Femur (tissue), 1 donor: Measurements from ENCODE around the gene SPATA45.
"Not testable (repeated sequence)": the region's sequence is repeated elsewhere in the genome, so short reads cannot be mapped to it uniquely, and the experiment has no call there.

Source experiments
- DNase-seq: peaks from one replicate; pipeline ENCODE4 v3.0.0-alpha.2; 2017

SPATA45 gene

GRCh38 chr1:212847549-212847948 is at the start of gene SPATA45:
Gene SPATA45, minus strand, starts transcription at chr1:212847649. Its CDS starts 11,500 bp downstream, at chr1:212836149.
- DNase-seq = no peak

- DNase-seq = no peak
These were observed 44.7 kb upstream of the SPATA45 start for GRCh38 chr1:212892108-212892507.

DNA sequence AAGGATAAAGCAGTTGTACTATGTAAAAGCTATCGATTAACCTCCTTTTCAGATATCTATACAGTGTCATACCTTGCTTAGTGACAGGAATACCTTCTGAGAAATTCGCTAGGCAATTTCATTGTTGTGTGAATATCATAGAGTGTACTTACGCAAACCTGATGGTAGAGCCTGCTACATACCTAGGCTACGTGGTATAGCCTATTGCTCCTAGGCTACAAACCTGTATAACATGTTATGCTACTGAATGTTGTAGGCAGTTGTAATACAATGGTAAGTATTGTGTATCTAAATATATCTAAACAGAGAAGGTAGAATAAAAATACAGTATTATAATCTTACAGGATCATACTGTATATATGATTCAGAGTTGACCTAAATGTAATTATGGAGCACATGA is 37.1 kb upstream of the SPATA45 start:
- DNase-seq = no peak

GRCh38 chr1:212879947-212880690 is 32.7 kb upstream of the SPATA45 start:
- no peak for DNase-seq

DNA sequence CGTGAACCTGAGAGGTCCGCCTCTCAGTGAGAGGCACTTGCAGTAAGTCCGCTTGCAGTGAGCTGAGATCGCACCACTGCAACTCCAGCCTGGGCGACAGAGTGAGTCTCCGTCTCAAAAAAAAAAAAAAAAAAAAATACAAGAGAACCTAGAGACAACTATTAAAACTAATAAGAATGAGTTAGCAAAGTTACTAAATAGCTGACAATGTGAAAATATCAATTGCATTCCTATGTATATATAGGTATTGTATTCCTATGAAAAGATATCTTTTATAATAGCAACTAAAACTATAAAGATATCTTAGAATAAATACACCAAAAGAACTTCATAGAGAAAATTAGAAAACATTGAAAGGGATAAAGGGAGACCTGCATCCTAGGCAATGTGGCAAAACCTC is 31.0 kb upstream of the SPATA45 start:
- no peak for DNase-seq

DNA sequence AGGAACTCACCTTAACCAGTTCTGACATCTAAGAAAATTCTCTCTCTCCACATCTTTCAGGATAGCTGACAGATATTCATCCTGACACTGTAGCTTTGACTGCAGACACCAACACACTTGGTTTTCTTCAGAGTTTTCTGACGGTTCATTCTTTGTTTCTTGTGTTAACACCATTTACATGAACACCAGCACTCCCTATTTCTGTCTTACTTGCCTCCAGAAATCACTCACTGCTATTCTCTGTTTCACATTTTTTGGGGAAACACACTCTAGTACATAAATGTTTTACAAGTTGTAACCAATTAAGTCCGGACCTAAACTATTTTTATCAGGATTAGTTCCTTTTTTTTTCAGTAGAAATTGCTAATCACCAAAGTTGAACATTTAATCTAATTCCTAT is 26.1 kb upstream of the SPATA45 start:
- DNase-seq = no peak

DNA sequence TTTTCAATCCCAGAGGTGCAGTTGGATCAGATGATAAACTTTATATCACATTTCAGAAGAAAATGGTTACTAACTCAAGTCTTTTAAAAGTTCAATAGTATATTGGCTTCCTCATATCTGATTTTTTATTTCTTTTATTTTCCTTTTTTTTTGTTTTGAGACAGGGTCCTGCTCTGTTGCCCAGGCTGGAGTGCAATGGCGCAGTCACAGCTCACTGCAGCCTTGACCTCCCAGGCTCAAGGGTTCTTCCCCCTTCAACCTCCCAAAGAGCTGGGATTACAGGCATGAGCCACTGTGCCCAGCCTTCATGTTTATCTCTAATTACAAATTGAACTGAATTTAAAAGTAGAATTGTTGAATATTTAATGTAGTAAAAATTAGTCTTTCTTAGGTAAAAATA is 24.5 kb upstream of the SPATA45 start:
- DNase-seq = no peak

DNA sequence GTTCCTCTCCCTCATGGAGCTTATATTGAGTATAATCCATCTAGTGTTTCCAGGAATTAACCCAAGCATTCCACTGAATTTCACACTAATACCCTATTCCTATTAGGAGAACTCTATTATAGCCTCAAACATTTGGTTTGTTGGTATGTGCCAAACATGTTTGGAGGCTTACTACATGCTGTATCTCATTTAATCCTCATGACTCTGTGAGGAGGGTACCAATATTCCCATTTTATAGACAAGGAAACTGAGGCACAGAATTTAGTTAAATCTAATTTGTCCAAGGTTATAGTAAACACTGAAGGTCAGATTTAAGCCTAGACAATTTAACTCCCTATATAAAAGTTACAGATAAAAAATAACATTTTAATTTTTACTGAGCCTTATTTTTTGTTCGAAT is 19.7 kb upstream of the SPATA45 start:
- DNase-seq = no peak

- DNase-seq = no peak
These were observed 16.8 kb upstream of the SPATA45 start for GRCh38 chr1:212864201-212864600.

DNA sequence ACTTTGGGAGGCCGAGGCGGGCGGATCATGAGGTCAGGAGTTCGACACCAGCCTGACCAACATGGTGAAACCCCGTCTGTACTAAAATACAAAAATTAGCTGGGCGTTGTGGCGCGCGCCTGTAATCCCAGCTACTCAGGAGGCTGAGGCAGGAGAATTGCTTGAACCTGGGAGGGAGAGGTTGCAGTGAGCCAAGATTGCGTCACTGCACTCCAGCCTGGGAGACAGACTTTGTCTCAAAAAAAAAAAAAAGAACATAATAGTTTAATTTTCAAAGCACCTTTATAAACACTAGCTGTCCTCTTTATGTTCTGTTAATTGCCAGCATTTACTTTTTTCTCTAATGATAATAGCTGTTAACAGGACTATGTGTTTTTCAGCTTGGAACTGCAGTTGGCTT is 15.9 kb upstream of the SPATA45 start:
- DNase-seq = not testable (repeated sequence)

DNA sequence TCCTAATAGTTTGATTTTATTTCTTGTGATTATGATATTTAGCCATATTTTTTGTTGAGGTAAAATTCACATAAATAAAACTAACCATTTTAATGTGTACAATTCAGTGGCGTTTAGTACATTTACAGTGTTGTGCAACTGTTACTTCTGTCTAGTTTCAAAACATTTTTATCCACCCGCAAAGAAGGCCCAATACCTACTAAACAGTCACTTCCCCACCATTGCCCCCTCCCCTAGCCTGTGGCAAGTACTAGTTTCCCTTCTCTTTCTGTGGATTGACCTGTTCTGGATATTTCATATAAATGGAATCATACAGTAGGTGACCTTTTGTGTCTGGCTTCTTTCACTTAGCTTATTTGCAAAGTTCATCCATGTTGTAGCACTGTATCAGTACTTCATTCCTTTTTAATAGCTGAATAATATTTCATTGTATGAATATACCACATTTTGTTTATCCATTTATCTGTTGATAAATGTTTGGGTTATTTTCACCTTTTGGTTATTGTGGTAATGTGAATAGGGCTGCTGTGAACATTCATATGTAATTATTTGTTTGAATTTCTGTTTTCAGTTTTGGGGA is 14.8 kb upstream of the SPATA45 start:
- no peak for DNase-seq

DNA sequence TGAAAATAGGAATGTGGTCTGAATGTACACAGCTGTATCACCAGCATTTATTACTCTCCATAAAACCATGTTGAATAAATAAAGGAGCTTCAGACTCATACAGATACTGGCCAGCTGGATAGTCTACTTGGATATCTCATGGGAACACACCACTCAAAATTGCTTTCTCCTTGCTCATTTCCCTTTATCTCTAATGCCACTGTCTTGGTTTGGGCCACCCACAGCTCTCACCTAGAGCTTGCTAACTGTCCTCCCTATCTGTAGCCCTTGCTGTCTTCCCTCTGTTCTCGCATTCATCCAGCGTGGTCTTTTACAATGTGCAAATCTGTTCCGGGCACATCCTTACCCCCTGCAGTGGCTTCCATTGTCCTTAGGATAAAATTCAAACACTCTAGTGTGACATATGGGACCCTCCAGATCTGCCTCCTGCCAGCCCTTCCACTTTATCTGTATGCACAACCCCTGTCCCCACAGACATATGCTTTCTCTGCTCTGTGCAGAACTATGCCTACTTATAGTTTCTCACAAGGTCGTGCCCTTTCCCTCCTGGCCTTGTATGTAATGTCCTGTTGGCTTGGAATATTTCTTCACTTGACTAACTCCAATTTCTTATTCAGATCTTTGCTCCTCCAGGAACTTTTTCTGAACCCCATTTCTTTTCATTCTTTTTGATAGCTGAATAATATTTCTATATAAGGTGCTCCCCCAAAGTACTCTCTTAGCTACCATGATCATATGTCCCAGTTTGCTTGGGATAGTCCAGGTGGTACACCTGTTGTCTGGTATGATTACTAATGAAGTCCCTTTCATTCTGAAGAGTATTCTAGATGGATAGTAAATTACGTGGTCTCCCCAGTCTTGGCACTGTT is 13.5 kb upstream of the SPATA45 start:
- DNase-seq = no peak

- DNase-seq = peak; percentile 48
These were observed 11.2 kb upstream of the SPATA45 start for GRCh38 chr1:212858461-212859265.

- DNase-seq = peak; percentile 98
These were observed 10.6 kb upstream of the SPATA45 start, which contains the start of gene FLVCR1 for GRCh38 chr1:212857992-212858460. Gene FLVCR1, plus strand, starts transcription at chr1:212858275. Its CDS starts 178 bp downstream, at chr1:212858453.

DNA sequence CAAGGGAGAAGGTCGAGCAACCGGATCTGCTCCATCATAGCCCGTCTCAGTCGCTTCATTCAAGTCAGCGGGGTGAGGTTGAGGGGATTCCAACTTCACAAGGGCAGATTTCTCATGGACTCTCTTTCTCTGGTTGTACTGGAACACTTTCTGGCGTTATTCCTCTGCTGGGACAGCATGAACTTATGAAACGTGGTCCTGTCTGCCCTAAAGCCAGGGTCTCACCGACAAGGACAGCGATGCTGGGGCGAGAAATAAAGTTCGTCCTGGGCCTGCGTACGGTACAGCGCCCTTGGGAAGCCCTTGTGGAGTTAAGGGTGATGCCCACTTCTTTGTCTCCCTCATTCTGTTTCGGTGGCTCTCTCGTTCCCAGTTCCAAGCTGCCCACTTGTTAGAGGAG is 9.3 kb upstream of the SPATA45 start:
- DNase-seq = no peak

DNA sequence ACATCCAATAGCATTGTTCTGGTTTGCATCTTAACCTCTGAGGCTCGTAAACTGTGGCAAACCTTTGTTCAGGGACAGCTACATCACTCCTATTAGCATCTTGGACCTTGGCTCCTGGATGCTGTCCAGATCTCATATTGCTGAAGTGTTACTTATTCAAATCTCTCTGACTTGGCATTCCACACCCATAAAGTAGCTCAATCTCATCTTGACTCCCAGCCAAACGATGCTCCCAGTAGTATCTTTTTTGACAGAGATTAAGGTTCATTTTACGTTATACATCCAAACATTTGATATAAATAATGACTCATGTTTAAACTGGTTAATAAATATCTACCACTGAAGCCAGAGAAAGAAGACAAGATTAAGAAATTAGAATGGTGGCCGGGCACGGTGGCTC is 6.2 kb upstream of the SPATA45 start:
- no peak for DNase-seq

DNA sequence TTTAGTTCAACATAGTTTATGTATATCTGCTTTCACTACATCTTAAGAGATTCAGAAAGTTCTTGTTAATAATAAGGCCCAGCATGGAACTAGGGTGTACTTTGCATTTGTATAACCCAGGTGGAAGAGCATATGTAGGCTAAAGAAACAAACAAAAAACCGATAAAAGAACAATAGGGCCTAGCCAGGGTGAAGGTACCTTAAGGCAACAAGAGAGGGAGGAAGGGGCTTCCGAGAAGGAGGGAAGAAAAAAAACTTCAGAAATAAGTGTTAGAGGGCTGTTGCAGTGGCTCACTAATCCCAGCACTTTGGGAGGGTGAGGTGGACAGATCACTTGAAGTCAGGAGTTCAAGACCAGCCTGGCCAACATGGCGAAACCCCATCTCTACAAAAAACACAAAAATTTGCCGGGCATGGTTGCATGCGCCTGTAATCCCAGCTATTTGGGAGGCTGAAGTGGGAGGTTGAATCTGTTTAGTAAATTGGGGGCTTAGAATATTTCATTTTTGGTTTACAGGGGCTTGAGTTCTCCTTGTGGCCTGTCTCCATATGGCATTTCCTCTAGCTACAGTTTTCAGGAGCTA is 4.7 kb upstream of the SPATA45 start:
- DNase-seq = no peak

- DNase-seq = not testable (repeated sequence)
These were observed 2.9 kb downstream of the SPATA45 start for GRCh38 chr1:212844521-212844920.

DNA sequence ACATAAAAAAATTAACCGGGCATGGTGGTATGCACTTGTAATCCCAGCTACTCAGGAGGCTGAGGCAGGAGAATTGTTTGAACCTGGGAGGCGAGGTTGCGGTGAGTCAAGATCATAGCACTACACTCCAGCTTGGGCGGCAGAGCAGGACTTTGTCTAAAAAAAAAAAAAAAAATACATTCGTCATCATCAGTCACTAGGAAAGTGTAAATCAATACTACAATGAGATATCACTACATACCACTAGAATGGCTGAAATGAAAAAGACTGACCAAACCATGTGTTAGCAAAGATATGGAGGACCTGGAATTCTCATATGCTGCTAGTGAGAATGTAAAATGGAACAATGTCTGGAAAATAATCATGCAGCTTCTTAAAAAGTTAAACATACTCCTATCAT is 9.3 kb downstream of the SPATA45 start:
- DNase-seq = no peak

DNA sequence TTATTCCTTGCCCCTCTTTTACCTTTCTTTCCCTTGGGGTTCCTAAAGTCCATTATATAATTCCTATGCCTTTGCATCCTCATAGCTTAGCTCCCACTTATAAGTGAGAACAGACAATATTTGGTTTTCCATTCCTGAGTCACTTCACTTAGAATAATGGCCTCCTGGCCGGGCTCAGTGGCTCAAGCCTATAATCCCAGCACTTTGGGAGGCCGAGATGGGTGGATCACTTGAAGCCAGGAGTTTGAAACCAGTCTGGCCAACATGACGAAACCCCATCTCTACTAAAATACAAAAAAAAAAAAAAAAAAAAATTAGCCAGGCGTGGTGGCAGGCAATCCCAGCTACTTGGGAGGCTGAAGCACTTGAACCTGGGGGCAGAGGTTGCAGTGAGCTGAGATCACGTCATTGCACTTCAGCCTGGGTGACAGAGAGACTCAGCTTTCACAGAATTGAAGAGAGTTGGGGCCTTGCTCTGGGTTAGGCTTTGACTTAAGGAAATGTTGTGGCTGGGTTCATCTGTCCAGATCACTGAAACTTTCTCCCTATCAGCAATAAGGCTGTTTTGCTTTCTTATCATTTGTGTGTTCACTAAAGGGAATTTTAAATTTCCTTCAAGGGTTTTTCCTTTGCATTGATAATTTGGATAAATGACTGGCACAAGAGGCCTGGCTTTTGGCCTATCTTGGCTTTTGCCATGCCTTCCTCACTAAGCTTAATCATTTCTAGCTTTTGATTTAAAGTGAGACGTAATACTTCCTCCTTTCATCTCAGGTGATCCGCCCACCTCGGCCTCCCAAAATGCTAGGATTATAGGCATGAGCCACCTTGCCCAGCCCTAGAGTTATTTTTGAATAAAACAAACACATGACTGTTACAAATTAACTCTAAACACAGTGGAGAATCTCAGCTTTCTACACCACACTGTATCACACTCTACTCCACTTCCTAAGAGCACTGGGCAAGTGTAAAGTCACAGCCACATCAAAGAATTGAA is 13.9 kb downstream of the SPATA45 start:
- DNase-seq = not testable (repeated sequence)

DNA sequence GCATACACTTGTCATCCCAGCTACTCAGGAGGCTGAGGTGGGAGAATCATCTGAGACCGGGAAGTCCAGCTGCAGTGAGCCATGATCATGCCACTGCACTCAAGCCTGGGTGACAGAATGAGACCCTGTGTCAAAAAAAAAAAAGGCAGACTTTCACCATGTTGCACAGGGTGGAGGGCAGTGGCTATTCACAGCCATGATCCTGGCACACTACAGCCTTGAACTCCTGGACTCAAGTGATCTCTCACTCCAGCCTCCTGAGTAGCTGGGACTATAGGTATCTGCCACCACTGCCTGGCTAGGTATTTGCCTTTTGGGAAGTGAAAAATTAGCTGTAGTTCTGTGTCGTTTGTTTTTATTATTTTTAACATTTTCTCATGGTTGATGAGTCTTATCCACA is 19.1 kb downstream of the SPATA45 start:
- no peak for DNase-seq
